Endothelial cell (in vitro differentiated cells): ENCODE measurements around the gene DIS3L2. TPM values are rescaled to one million over a fixed set of nuclear protein-coding genes. Genes with fewer than 3 reads are reported as not detected.

Source experiments
- DNase-seq: peaks from one replicate; pipeline ENCODE4 v3.0.0; 2021; ENCODE audit warnings: low spot score
- H3K27ac Mint-ChIP-seq: one replicate; pipeline ENCODE4 v1.8.0; 2021; ENCODE audit warnings: mixed read lengths, inconsistent platforms; ENCODE audit not compliant: unreplicated experiment
- H3K27me3 Mint-ChIP-seq: one replicate; pipeline ENCODE4 v1.8.0; 2021; ENCODE audit warnings: mild to moderate bottlenecking, moderate library complexity, mixed read lengths, inconsistent platforms; ENCODE audit not compliant: unreplicated experiment
- H3K36me3 Mint-ChIP-seq: one replicate; pipeline ENCODE4 v1.8.0; 2021; ENCODE audit warnings: mild to moderate bottlenecking, low read depth, mixed read lengths, inconsistent platforms; ENCODE audit not compliant: unreplicated experiment
- H3K4me1 Mint-ChIP-seq: one replicate; pipeline ENCODE4 v1.8.0; 2021; ENCODE audit warnings: mild to moderate bottlenecking, mixed read lengths, inconsistent platforms; ENCODE audit not compliant: unreplicated experiment
- H3K4me3 Mint-ChIP-seq: one replicate; pipeline ENCODE4 v1.8.0; 2021; ENCODE audit warnings: mild to moderate bottlenecking, mixed read lengths, inconsistent platforms; ENCODE audit not compliant: unreplicated experiment
- H3K9me3 Mint-ChIP-seq: one replicate; pipeline ENCODE4 v1.8.0; 2021; ENCODE audit warnings: mixed read lengths, inconsistent platforms; ENCODE audit not compliant: unreplicated experiment
- total RNA-seq: library from RNA; stranded (reverse); fragmentation: NEBNext Ultra II Directional; extraction: Animal tissue kit (Norgen Biotek cat#: 25700); gene quantifications from one replicate; pipeline ENCODE4 v1.2.1, GENCODE V29; 2021; ENCODE audit not compliant: unreplicated experiment
- TF ChIP-seq, protein P1 (sequence below): fragments of 200-600 bp; sonication (generic); IDR thresholded peaks from one replicate; pipeline ENCODE4 v1.5.0; 2021; ENCODE audit warnings: antibody characterized with exemption; ENCODE audit not compliant: unreplicated experiment

Gene DIS3L2
- total RNA-seq, 1 donor from 2014 or later = 42.1 TPM

DNA sequence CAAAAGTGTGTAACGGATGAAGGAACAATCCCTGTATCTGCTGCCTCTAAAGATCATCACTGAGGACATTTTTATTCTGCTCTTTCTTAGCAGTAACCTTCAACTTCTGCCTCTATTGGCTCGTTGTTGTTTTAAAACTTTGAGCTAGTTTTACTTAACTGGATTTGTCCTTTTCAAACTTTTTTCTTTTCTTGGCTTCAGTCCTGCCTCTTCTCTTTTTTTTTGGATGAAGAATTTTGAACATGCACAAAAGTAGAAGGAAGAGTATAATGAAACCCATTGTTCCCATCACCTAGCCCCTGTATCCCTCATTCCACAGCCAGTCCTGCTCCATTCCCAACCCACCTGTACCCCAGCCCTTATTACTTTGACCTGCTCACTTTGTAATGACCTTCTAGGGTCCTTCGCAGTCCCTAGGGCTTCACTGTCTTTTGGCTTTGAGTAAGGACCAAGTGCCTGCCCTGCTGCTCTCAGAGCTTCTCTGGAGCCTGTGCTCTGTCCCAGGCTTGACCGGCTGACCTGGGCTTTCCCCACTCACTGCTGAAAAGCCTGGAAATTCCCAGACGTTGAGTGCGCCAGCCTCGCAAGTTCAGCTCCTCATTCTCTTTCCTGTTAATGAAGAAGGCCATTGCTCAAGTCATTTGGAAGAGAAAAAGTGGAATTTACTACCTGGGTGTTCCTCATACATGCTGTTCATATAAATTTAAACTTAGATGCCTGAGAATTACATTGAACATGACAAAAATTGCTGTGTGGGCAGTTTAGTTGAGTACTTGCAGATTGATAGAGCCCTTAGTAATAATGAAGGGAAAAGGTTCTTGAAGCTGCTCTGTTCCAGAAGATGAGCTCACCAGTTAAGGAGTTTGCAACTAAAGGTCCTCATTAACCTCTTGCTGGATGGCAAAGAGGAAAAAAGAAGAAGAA, 267.7 kb downstream of the DIS3L2 start:
- Mint-ChIP-seq H3K27ac (no peak overlapping the region), H3K9me3 (no peaks in the 10 kb centered on the region)
- DNase-seq = no peak

DNA sequence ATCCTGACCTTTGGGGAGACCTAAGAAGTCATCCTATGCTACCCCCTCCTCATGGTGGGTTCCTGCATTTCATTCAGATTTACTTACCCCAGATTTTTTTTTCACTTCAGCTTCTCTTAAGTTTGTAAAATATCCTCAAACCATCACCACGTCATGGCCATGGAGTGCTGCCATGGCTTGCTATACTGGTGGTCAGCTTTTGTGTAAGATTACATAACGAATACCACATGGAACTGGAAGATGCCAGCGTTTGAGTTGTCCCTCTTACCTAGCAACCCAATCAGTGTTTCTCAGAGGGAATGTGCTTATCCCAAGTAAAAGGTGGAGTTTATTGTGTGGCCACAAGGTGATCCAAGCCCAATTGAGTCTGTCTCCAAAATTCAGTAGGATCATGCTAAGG, 268.4 kb downstream of the DIS3L2 start:
- TF ChIP-seq, protein P1, sequence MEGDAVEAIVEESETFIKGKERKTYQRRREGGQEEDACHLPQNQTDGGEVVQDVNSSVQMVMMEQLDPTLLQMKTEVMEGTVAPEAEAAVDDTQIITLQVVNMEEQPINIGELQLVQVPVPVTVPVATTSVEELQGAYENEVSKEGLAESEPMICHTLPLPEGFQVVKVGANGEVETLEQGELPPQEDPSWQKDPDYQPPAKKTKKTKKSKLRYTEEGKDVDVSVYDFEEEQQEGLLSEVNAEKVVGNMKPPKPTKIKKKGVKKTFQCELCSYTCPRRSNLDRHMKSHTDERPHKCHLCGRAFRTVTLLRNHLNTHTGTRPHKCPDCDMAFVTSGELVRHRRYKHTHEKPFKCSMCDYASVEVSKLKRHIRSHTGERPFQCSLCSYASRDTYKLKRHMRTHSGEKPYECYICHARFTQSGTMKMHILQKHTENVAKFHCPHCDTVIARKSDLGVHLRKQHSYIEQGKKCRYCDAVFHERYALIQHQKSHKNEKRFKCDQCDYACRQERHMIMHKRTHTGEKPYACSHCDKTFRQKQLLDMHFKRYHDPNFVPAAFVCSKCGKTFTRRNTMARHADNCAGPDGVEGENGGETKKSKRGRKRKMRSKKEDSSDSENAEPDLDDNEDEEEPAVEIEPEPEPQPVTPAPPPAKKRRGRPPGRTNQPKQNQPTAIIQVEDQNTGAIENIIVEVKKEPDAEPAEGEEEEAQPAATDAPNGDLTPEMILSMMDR = no peak

More for the DNA sequence above, 267.7 kb downstream of the DIS3L2 start:
- H3K36me3 Mint-ChIP-seq = peaks cover 8% of the 10 kb centered on the region
- peaks cover 10% of the 10 kb centered on the region for H3K4me1 Mint-ChIP-seq
- TF ChIP-seq, protein P1 = no peak
- peaks cover 5% of the 10 kb centered on the region for H3K27me3 Mint-ChIP-seq
- H3K4me3 Mint-ChIP-seq = no peak overlapping the region

DNA sequence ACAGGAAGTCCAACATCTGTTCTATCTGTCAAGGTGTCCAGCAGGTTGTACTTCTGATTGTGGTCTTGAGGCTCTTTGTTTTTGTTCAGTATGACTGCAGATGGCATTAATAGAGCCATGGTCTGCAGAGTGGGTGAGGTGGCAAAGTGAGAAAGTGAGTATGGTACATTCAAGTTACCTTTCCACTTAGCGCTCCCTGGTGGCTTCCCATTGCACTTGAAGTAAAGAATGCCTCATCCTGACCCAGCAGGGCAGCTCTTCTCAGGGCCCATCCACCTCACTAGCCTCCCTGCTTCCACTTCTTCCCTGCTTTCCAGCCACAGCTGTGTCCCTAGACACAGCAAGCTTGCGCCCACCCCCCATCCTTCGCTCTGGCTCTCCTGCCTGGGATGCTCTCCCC, 269.0 kb downstream of the DIS3L2 start:
- Mint-ChIP-seq H3K4me1 (peaks cover 10% of the 10 kb centered on the region), H3K4me3 (no peak overlapping the region), H3K9me3 (no peaks in the 10 kb centered on the region), H3K36me3 (peaks cover 8% of the 10 kb centered on the region), H3K27ac (no peak overlapping the region), H3K27me3 (peaks cover 5% of the 10 kb centered on the region)
- DNase-seq = peak; percentile 58
- TF ChIP-seq, protein P1 = no peak

More for the DNA sequence above, 268.4 kb downstream of the DIS3L2 start:
- Mint-ChIP-seq H3K27me3 (peaks cover 5% of the 10 kb centered on the region), H3K36me3 (peaks cover 8% of the 10 kb centered on the region), H3K4me3 (no peak overlapping the region), H3K4me1 (peaks cover 10% of the 10 kb centered on the region), H3K9me3 (no peaks in the 10 kb centered on the region), H3K27ac (no peak overlapping the region)
- no peak for DNase-seq

DNA sequence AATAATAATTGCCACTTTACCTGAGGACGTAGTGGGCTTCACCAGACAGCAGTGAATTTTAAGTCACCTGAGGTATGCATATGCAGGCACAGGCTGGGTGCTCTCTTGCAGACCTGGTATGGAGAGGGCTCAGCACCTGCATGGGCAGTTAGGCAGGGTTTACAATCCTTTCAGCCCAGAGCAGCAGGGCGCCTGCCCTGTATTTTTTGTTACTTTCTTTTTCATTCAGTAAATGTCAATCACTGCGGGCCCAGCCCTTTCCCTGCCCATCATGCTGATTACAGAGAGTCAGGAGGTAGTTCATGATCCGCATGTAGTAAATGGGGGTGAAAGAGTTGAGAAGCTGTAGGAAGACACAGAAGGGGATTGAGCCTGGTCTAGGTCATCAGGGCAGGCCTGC, 270.0 kb downstream of the DIS3L2 start:
- Mint-ChIP-seq H3K27me3 (peaks cover 5% of the 10 kb centered on the region), H3K36me3 (peaks cover 8% of the 10 kb centered on the region), H3K4me1 (peaks cover 10% of the 10 kb centered on the region), H3K4me3 (no peak overlapping the region), H3K27ac (no peak overlapping the region), H3K9me3 (no peaks in the 10 kb centered on the region)
- TF ChIP-seq, protein P1 = no peak
- DNase-seq = no peak

DNA sequence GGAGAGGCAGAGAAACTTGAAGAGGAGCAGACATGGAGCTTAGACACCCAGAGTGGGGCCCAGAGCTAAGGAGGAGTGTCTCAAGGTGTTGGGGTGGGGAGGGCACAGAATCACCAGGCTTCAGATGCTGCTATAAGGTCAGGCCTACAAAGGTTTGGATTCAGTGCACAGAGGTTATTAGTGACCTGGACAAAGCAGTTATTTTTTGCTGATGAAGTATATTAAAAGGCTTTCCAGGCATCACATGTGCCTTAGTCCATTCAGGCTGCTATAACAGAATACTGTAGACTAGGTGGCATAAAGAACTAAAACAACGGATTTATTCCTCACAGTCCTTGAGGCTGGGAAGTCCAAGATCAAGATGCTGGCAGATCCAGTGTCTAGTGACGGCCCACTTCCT, 271.4 kb downstream of the DIS3L2 start:
- Mint-ChIP-seq H3K4me3 (no peak overlapping the region), H3K27ac (no peak overlapping the region), H3K9me3 (no peaks in the 10 kb centered on the region), H3K27me3 (peaks cover 7% of the 10 kb centered on the region), H3K4me1 (peaks cover 18% of the 10 kb centered on the region), H3K36me3 (peaks cover 8% of the 10 kb centered on the region)
- DNase-seq = no peak
- TF ChIP-seq, protein P1 = no peak
